ENCODE measurements around the gene RUNX1.

DNA sequence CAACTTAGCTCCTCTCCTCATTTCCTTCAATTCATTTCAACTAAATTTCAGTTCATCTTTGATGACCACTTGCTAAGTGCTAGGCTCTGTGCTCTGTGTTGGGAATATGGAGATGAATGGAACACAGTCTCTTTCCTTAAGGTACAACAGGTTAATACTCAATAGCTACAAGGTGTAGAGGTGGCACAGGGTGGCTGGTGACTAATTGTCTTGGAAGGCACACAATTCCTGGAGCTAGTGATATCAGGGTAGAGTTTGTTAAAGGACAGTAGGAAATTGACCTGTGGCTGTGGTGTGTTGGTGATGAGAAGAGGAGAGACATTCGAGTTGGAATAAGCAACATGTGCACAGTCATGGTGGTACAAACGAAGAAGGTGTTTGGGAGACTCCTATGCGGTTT lies 124.9 kb downstream of the RUNX1 start:
- TF ChIP-seq, protein P1, sequence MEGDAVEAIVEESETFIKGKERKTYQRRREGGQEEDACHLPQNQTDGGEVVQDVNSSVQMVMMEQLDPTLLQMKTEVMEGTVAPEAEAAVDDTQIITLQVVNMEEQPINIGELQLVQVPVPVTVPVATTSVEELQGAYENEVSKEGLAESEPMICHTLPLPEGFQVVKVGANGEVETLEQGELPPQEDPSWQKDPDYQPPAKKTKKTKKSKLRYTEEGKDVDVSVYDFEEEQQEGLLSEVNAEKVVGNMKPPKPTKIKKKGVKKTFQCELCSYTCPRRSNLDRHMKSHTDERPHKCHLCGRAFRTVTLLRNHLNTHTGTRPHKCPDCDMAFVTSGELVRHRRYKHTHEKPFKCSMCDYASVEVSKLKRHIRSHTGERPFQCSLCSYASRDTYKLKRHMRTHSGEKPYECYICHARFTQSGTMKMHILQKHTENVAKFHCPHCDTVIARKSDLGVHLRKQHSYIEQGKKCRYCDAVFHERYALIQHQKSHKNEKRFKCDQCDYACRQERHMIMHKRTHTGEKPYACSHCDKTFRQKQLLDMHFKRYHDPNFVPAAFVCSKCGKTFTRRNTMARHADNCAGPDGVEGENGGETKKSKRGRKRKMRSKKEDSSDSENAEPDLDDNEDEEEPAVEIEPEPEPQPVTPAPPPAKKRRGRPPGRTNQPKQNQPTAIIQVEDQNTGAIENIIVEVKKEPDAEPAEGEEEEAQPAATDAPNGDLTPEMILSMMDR (IDR thresholded peaks at IDR 0.05), result no peak
- TF ChIP-seq POLR2AphosphoS5 (IDR thresholded peaks at IDR 0.05), result no peak
